ENCODE measurements around the gene SLC9A8. TPM values are rescaled to one million over a fixed set of nuclear protein-coding genes. Genes with fewer than 3 reads are reported as not detected.
"Not testable (repeated sequence)": the region's sequence is repeated elsewhere in the genome, so short reads cannot be mapped to it uniquely, and the experiment has no call there.

Gene SLC9A8
- polyA plus RNA-seq, 2 of the 4 experiments (the other 2 are of a cell fraction), result 5.0 to 7.9 TPM

DNA sequence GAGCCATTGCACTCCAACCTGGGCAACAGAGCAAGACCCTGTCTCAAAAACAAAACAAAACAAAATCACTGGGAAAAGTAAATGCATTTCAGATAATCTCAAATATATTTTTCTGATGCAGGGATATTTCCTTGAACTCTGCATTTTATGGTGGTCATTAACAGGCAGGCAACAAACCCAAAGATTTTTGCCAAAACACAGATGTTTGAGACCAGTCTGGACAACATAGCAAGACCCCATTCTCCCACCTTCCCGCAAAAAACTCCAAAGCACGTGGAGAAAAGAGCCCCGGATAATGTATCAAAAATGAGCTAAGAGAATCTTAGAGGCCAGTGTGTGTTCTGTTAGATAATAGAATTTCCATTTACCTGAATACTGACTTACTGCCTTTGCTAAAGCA, 44.3 kb downstream of the SLC9A8 start:
- no peak overlapping the region for H3K4me2 ChIP-seq
- ChIA-PET CTCF (interaction anchor here (0.6 to 3.1 kb wide), 6 partner anchors 11 to 521 kb away, joined by 3 to 23 read pairs (median 5); no protein-coding TSS in a partner anchor), POLR2A (no interaction called here)
- TF ChIP-seq CBX2 (IDR thresholded peaks at IDR 0.05; ENCODE audit: borderline replicate concordance, low read depth) (no peak), EHF (CRISPR knock-in tag; IDR thresholded peaks at IDR 0.05) (no peak), MAFK (IDR thresholded peaks at IDR 0.05; ENCODE audit: partially characterized antibody) (no peak)
- H3K9me3 ChIP-seq, result no peaks in the 10 kb centered on the region
- no peak overlapping the region for H3K27ac ChIP-seq
- H3K4me3 ChIP-seq, result no peak overlapping the region
- FAIRE-seq (no peak), ATAC-seq (no peak), DNase-seq (ENCODE audit: low read depth in 1 of 2, low spot score in 1 of 2) (no peak)
- 93% methylated on average over 3 of the region's 3 CpGs for WGBS (ENCODE audit: missing lambda C conversion rate)
- peaks cover 28% of the 10 kb centered on the region for H3K4me1 ChIP-seq

DNA sequence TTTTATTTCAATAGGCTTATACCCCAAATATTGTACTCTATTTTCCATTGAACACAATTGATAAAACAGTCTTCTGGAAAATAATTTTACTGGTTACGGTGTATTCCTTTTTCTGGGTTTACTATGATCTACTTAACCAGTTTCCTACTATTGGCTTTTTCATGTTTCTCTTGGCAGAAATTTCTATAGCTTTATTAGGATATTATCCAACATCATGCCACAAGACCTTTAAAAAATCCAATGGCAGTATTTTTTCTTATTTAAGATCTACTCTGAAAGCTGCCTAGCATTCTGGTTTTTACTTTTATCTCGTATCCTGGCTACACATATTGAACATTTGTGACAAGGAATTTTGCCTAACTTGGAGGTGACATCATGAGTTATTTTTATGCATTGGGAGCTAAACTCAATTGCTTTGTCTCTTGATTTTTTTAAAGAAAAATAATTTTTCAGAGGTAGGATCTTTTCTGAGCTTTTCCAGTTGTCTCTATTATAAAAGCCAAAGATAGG, 45.5 kb downstream of the SLC9A8 start:
- WGBS (ENCODE audit: missing lambda C conversion rate), result 96% methylated on average over 2 of the region's 2 CpGs
- ChIA-PET POLR2A (no interaction called here), CTCF (interaction anchor here (1.1 to 3.1 kb wide), 6 partner anchors 12 to 524 kb away, joined by 3 to 23 read pairs (median 4); no protein-coding TSS in a partner anchor)
- H3K9me3 ChIP-seq, result no peaks in the 10 kb centered on the region
- FAIRE-seq (no peak), DNase-seq (ENCODE audit: low read depth in 1 of 2, low spot score in 1 of 2) (no peak), ATAC-seq (no peak)
- no peak overlapping the region for H3K4me2 ChIP-seq
- H3K4me3 ChIP-seq, result no peak overlapping the region
- H3K4me1 ChIP-seq, result peaks cover 15% of the 10 kb centered on the region
- no peak for TF ChIP-seq CBX8 (IDR thresholded peaks at IDR 0.05)
- H3K27ac ChIP-seq, result no peak overlapping the region

DNA sequence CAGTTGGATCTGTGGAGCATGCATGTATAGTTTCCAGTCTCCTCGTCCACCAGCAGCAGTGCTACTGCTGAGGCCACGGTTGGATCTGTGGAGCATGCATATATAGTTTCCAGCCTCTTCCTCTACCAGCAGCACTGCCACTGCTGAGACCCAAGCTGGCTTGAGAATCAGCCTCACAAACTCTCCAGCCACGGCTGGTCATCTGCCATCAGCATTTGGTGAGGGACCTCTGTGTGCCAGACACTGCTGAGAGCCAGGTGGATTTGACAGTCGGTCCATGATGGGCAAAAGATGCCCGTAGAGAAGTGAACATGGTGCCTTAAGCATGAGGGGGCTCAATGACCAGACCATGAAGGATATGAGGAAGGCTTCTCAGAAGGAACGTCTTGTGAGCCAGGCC, 46.4 kb downstream of the SLC9A8 start:
- no peak for TF ChIP-seq HDAC2 (IDR thresholded peaks at IDR 0.05)
- TF ChIP-seq, protein P1, sequence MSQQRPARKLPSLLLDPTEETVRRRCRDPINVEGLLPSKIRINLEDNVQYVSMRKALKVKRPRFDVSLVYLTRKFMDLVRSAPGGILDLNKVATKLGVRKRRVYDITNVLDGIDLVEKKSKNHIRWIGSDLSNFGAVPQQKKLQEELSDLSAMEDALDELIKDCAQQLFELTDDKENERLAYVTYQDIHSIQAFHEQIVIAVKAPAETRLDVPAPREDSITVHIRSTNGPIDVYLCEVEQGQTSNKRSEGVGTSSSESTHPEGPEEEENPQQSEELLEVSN (IDR thresholded peaks at IDR 0.05; ENCODE audit: borderline replicate concordance, low read depth), result no peak
- TF ChIP-seq KDM1A (IDR thresholded peaks at IDR 0.05; ENCODE audit: low read depth), result no peak
- TF ChIP-seq JUNB (IDR thresholded peaks at IDR 0.05), result no peak
- H3K4me1 ChIP-seq, result peaks cover 7% of the 10 kb centered on the region
- DNase-seq (ENCODE audit: low read depth in 1 of 2, low spot score in 1 of 2) (no peak), FAIRE-seq (no peak), ATAC-seq (no peak)
- H3K9me3 ChIP-seq, result no peaks in the 10 kb centered on the region
- no peak overlapping the region for H3K4me2 ChIP-seq
- no peak overlapping the region for H3K27ac ChIP-seq
- CTCF ChIA-PET, result interaction anchor here (1.1 to 2.2 kb wide), 6 partner anchors 11 to 251 kb away, joined by 3 to 7 read pairs (median 4); no protein-coding TSS in a partner anchor
- 88% methylated on average over 6 of the region's 6 CpGs for WGBS (ENCODE audit: missing lambda C conversion rate)
- POLR2A ChIA-PET, result no interaction called here
- H3K4me3 ChIP-seq, result no peak overlapping the region

DNA sequence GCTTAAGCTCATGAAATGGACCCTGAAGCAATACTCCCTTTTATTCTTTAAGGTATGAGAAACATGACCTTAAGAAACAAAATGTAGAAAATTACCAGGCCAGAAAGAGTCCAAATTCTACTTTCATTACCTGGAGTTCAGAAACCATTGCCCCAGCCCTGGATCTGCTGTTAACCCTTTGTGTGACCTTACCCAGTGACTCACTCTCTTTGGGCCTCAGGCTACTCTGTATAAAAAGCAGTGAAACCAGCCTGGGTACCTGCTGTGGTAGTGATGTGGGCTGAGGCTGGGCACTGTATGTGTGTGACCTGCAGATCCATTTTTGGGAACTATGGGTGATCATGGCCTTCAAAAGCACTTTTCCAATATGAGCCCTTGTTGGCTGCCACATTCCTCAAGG, 47.2 kb downstream of the SLC9A8 start:
- Histone ChIP-seq H3K27ac (no peak overlapping the region), H3K4me2 (no peak overlapping the region), H3K4me3 (no peak overlapping the region), H3K4me1 (peaks cover 6% of the 10 kb centered on the region; the same call in 1 of the 3 replicates), H3K9me3 (no peaks in the 10 kb centered on the region)
- FAIRE-seq (no peak), DNase-seq (ENCODE audit: low read depth in 1 of 2, low spot score in 1 of 2) (no peak), ATAC-seq (no peak; a peak in 1 of 6 replicates)
- POLR2A ChIA-PET, result no interaction called here
- TF ChIP-seq ZNF302 (CRISPR knock-in tag; IDR thresholded peaks at IDR 0.05) (no peak), KDM5A (IDR thresholded peaks at IDR 0.05) (no peak), PHF8 (IDR thresholded peaks at IDR 0.05; ENCODE audit: borderline replicate concordance, low read depth) (no peak), HDAC2 (IDR thresholded peaks at IDR 0.05) (no peak), FOSL2 (IDR thresholded peaks at IDR 0.05) (no peak), FOSL2 (CRISPR knock-in tag; IDR thresholded peaks at IDR 0.05) (peak; percentile 2; the same call in 1 of the 2 replicates), TFCP2L1 (CRISPR knock-in tag; IDR thresholded peaks at IDR 0.05) (no peak), RAD21 (conservative IDR thresholded peaks at IDR 0.05 in 1 of 2, IDR thresholded peaks at IDR 0.05 in 1 of 2) (no peak)
- TF ChIP-seq, protein P2, sequence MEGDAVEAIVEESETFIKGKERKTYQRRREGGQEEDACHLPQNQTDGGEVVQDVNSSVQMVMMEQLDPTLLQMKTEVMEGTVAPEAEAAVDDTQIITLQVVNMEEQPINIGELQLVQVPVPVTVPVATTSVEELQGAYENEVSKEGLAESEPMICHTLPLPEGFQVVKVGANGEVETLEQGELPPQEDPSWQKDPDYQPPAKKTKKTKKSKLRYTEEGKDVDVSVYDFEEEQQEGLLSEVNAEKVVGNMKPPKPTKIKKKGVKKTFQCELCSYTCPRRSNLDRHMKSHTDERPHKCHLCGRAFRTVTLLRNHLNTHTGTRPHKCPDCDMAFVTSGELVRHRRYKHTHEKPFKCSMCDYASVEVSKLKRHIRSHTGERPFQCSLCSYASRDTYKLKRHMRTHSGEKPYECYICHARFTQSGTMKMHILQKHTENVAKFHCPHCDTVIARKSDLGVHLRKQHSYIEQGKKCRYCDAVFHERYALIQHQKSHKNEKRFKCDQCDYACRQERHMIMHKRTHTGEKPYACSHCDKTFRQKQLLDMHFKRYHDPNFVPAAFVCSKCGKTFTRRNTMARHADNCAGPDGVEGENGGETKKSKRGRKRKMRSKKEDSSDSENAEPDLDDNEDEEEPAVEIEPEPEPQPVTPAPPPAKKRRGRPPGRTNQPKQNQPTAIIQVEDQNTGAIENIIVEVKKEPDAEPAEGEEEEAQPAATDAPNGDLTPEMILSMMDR (IDR thresholded peaks at IDR 0.05), result no peak
- TF ChIP-seq, protein P3, sequence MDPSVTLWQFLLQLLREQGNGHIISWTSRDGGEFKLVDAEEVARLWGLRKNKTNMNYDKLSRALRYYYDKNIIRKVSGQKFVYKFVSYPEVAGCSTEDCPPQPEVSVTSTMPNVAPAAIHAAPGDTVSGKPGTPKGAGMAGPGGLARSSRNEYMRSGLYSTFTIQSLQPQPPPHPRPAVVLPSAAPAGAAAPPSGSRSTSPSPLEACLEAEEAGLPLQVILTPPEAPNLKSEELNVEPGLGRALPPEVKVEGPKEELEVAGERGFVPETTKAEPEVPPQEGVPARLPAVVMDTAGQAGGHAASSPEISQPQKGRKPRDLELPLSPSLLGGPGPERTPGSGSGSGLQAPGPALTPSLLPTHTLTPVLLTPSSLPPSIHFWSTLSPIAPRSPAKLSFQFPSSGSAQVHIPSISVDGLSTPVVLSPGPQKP (IDR thresholded peaks at IDR 0.05; ENCODE audit: low read depth, low read length), result no peak
- CTCF ChIA-PET, result interaction anchor here (0.6 to 2.2 kb wide), 8 partner anchors 12 to 555 kb away, joined by 3 to 7 read pairs (median 4); no protein-coding TSS in a partner anchor

DNA sequence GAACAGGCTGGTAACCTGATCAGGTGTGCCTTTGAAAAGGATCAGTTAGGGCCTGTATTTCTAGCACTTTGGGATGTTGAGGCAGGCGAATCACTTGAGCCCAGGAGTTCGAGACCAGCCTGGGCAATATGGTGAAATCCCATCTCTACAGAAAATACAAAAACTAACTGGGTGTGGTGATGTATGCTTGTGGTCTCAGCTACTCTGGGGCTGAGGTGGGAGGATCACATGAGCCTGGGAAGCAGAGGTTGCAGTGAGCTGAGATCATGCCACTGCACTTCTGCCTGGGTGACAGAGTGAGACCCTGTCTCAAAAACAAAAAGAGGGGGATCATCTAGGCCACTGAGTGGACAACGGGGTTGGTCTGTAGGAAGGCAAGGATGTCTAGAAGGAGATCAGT, 48.6 kb downstream of the SLC9A8 start:
- ATAC-seq; H3K4me2 ChIP-seq; H3K4me3 ChIP-seq; H3K9me3 ChIP-seq; H3K4me1 ChIP-seq; FAIRE-seq; POLR2A ChIA-PET; DNase-seq (ENCODE audit: low read depth in 1 of 2, low spot score in 1 of 2); H3K27ac ChIP-seq: not testable (repeated sequence)
- CTCF ChIA-PET, result interaction anchor here (1.1 to 2.3 kb wide), 4 partner anchors 13 to 320 kb away, joined by 3 to 10 read pairs (median 4); no protein-coding TSS in a partner anchor
- WGBS (ENCODE audit: missing lambda C conversion rate), result 87% methylated on average over 3 of the region's 3 CpGs
